B cell (primary cell): ENCODE measurements around the gene IL22RA1. TPM values are rescaled to one million over a fixed set of nuclear protein-coding genes. Genes with fewer than 3 reads are reported as not detected.

Experiments
- ATAC-seq: fragments of 200-7000 bp; cut with Tn5 transposase; one replicate; pipeline ENCODE4 v1.10.0; 2021; ENCODE audit warnings: low read depth, mild to moderate bottlenecking, moderate number of reproducible peaks, moderate library complexity
- CTCF ChIA-PET: fragments of 350-600 bp; sonication (Branson Sonifier 250); formaldehyde crosslinking; loops from one replicate; lab custom pipeline; 2021; ENCODE audit warnings: antibody characterized with exemption, inconsistent platforms; lab: Charles Lee
- POLR2A ChIA-PET: fragments of 350-600 bp; sonication (Branson Sonifier 250); formaldehyde crosslinking; loops from one replicate; lab custom pipeline; 2021; ENCODE audit warnings: antibody characterized with exemption; lab: Charles Lee
- DNase-seq: peaks from one replicate; pipeline ENCODE4 v3.0.0; 2013
- H2AFZ ChIP-seq: 2 replicates; pipeline ENCODE4 v1.6.1; 2012; ENCODE audit warnings: mild to moderate bottlenecking, low read depth, low read length; ENCODE audit not compliant: insufficient read depth, poor library complexity, severe bottlenecking
- H3K27ac ChIP-seq, 2 donors: 1 replicate in 1 of 2; 2 replicates in 1 of 2; pipeline ENCODE4 v1.5.1; 2012 to 2013; ENCODE audit warnings: low read length in 2 of 2, mild to moderate bottlenecking in 2 of 2, moderate library complexity in 1 of 2
- H3K27me3 ChIP-seq, 4 experiments: fragments of 200-600 bp in 1 of 4; sonication (generic) in 1 of 4; replicated peaks in 1 of 4; 1 replicate in 2 of 4; 2 replicates in 2 of 4; pipeline versions ENCODE4 v1.6.1 to v1.7.0; 2013 to 2016; ENCODE audit warnings: low read length in 3 of 4, mild to moderate bottlenecking in 2 of 4, mixed read lengths in 1 of 4, moderate library complexity in 1 of 4; ENCODE audit not compliant: insufficient read depth in 4 of 4, control insufficient read depth in 3 of 4; ENCODE audit errors: control extremely low read depth in 1 of 4
- H3K36me3 ChIP-seq, 2 experiments: replicated peaks in 1 of 2; 1 replicate in 1 of 2; 2 replicates in 1 of 2; pipeline versions ENCODE4 v1.6.1 to v1.7.1; 2013; ENCODE audit warnings: low read length in 1 of 2; ENCODE audit not compliant: insufficient read depth in 2 of 2, control insufficient read depth in 1 of 2; ENCODE audit errors: control extremely low read depth in 1 of 2, extremely low read depth in 1 of 2
- H3K4me1 ChIP-seq, 2 donors: fragments of 200-600 bp in 1 of 2; sonication (generic) in 1 of 2; 1 replicate in 1 of 2; 2 replicates in 1 of 2; pipeline versions ENCODE4 v1.5.1 to v1.6.1; 2013 to 2017; ENCODE audit warnings: low read length in 2 of 2; ENCODE audit not compliant: control insufficient read depth in 2 of 2, insufficient read depth in 2 of 2
- H3K4me2 ChIP-seq: replicated peaks from 2 replicates; pipeline ENCODE3; 2012; ENCODE audit warnings: mild to moderate bottlenecking, low read depth, low read length; ENCODE audit not compliant: poor library complexity, severe bottlenecking
- H3K4me3 ChIP-seq, 5 experiments: fragments of 200-600 bp in 1 of 5; sonication (generic) in 1 of 5; 1 replicate in 3 of 5; 2 replicates in 2 of 5; pipeline versions ENCODE4 v1.5.1 to v1.7.0; 2011 to 2016; ENCODE audit warnings: low read length in 4 of 5, mild to moderate bottlenecking in 4 of 5, low read depth in 2 of 5, control low read depth in 1 of 5, moderate library complexity in 1 of 5; ENCODE audit not compliant: insufficient read depth in 1 of 5; ENCODE audit errors: control extremely low read depth in 1 of 5, extremely low read depth in 1 of 5
- H3K79me2 ChIP-seq: fragments of 200-600 bp; sonication (generic); one replicate; pipeline ENCODE4 v1.6.0; 2016; ENCODE audit warnings: low read length; ENCODE audit not compliant: control insufficient read depth, insufficient read depth
- H3K9ac ChIP-seq: fragments of 200-600 bp; sonication (generic); 2 replicates; pipeline ENCODE4 v1.6.1; 2017; ENCODE audit warnings: mild to moderate bottlenecking, low read length, moderate library complexity
- H3K9me3 ChIP-seq, 3 donors: one replicate each; pipeline versions ENCODE4 v1.6.1 to v1.7.1; 2013; ENCODE audit warnings: low read length in 2 of 3; ENCODE audit not compliant: control insufficient read depth in 2 of 3, insufficient read depth in 1 of 3; ENCODE audit errors: control extremely low read depth in 1 of 3
- H4K20me1 ChIP-seq: 2 replicates; pipeline ENCODE4 v1.6.0; 2012; ENCODE audit warnings: mild to moderate bottlenecking, low read length; ENCODE audit not compliant: insufficient read depth, control insufficient read depth, poor library complexity, severe bottlenecking
- H3K27ac Mint-ChIP-seq: one replicate; pipeline ENCODE4 v1.8.0; 2021; ENCODE audit warnings: mixed read lengths
- H3K27me3 Mint-ChIP-seq: one replicate; pipeline ENCODE4 v1.8.0; 2021; ENCODE audit warnings: mixed read lengths
- H3K4me1 Mint-ChIP-seq: one replicate; pipeline ENCODE4 v1.8.0; 2021; ENCODE audit warnings: mixed read lengths
- H3K4me3 Mint-ChIP-seq: one replicate; pipeline ENCODE4 v1.8.0; 2021; ENCODE audit warnings: mixed read lengths
- H3K9me3 Mint-ChIP-seq: one replicate; pipeline ENCODE4 v1.8.0; 2022; ENCODE audit warnings: mixed read lengths; ENCODE audit not compliant: insufficient read depth
- EZH2 ChIP-seq: IDR thresholded peaks from 2 replicates; pipeline ENCODE4 v1.6.1; 2012; ENCODE audit warnings: borderline replicate concordance, low read depth, mild to moderate bottlenecking, moderate library complexity, low read length; ENCODE audit not compliant: insufficient read depth, poor library complexity, severe bottlenecking
- WGBS: methylation state at CpG from one replicate; pipeline ENCODE4 v1.1.5; 2013; ENCODE audit warnings: missing lambda C conversion rate; ENCODE audit not compliant: insufficient coverage; 5-methylcytosine and 5-hydroxymethylcytosine counted together
- intact Hi-C: fragments of 100-400 bp; cut with micrococcal nuclease; formaldehyde crosslinking; loops from one replicate; pipeline ENCODE4 v1.10.0; 2022
- polyA plus RNA-seq: library from polyadenylated mRNA; depleted of rRNA; stranded (reverse); fragments of >200 nt; gene quantifications from 2 replicates; pipeline ENCODE4 v1.2.3, GENCODE V29; 2012
- total RNA-seq, 2 donors: library from RNA; stranded (reverse); fragments of 120-200 nt in 1 of 2; gene quantifications; 1 replicate in 1 of 2; 2 replicates in 1 of 2; pipeline versions ENCODE4 v1.2.3 to v1.2.4, GENCODE V29; 2013 to 2022
- TF ChIP-seq, protein P1 (sequence below): fragments of 200-600 bp; IDR thresholded peaks from one replicate; pipeline ENCODE4 v1.8.0; 2022; ENCODE audit warnings: antibody characterized with exemption, mild to moderate bottlenecking

Gene IL22RA1
- total and polyA plus RNA-seq, 2 donors (not counting 1 experiment from before 2014, with no cell fraction given), result 0.10 TPM

DNA sequence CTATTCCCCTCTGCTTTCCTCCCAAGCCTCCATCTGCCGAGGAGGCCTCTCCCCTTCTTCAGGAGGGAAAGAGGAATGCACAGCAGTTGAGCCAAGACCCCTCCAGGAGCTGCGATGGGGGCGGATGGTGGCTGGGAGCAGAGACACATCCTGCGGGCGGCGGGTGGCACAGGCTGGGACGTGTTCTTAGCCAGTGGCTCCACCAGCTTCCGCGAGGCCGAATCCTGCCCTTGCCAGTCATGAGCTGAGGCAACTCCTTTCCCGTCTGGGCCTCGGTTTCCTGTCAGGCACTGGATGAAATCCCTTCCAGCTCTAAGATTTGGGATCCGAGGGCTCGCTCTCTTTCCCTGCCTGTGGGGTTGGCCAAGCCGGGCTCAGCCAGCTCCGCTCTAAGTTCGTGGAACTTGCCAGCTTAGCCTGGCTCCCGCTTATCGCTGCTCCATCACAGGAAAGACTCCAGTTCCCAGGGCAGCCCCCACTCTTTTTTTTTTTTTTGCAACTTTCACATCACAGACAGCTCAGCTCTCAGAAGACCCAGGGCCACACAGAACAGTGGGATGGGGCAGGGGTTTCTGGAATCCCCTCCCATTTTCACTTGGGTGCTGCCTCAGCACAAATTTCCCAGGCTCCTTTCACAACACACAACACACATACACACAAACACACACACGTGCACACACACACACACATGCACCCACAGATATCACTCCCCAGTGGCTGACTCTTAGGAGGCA, 31.5 kb downstream of the IL22RA1 start:
- CTCF ChIA-PET, result no interaction called here
- H3K9me3 ChIP-seq, result no peaks in the 10 kb centered on the region
- ATAC-seq (no peak), DNase-seq (no peak)
- Mint-ChIP-seq H3K27ac (no peak overlapping the region), H3K9me3 (no peaks in the 10 kb centered on the region), H3K4me3 (no peak overlapping the region), H3K4me1 (peaks cover 8% of the 10 kb centered on the region), H3K27me3 (peaks cover 21% of the 10 kb centered on the region)
- peaks cover 5 to 8% of the 10 kb centered on the region in 2 donors for H3K4me1 ChIP-seq
- POLR2A ChIA-PET, result no interaction called here
- intact Hi-C loops, result no loop called here
- no peaks in the 10 kb centered on the region for H3K79me2 ChIP-seq
- no peak overlapping the region for H3K27ac ChIP-seq
- H3K36me3 ChIP-seq, result no peaks in the 10 kb centered on the region
- H3K4me2 ChIP-seq, result no peak overlapping the region
- H2AFZ ChIP-seq, result no peak overlapping the region
- H3K27me3 ChIP-seq, result peaks cover 0 to 20% (median 2%) of the 10 kb centered on the region in 4 experiments
- 92% methylated on average over 19 of the region's 20 CpGs for WGBS
- no peak overlapping the region for H3K9ac ChIP-seq
- H4K20me1 ChIP-seq, result no peaks in the 10 kb centered on the region
- TF ChIP-seq EZH2, result no peak
- TF ChIP-seq, protein P1, sequence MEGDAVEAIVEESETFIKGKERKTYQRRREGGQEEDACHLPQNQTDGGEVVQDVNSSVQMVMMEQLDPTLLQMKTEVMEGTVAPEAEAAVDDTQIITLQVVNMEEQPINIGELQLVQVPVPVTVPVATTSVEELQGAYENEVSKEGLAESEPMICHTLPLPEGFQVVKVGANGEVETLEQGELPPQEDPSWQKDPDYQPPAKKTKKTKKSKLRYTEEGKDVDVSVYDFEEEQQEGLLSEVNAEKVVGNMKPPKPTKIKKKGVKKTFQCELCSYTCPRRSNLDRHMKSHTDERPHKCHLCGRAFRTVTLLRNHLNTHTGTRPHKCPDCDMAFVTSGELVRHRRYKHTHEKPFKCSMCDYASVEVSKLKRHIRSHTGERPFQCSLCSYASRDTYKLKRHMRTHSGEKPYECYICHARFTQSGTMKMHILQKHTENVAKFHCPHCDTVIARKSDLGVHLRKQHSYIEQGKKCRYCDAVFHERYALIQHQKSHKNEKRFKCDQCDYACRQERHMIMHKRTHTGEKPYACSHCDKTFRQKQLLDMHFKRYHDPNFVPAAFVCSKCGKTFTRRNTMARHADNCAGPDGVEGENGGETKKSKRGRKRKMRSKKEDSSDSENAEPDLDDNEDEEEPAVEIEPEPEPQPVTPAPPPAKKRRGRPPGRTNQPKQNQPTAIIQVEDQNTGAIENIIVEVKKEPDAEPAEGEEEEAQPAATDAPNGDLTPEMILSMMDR, result no peak
- no peak overlapping the region for H3K4me3 ChIP-seq

DNA sequence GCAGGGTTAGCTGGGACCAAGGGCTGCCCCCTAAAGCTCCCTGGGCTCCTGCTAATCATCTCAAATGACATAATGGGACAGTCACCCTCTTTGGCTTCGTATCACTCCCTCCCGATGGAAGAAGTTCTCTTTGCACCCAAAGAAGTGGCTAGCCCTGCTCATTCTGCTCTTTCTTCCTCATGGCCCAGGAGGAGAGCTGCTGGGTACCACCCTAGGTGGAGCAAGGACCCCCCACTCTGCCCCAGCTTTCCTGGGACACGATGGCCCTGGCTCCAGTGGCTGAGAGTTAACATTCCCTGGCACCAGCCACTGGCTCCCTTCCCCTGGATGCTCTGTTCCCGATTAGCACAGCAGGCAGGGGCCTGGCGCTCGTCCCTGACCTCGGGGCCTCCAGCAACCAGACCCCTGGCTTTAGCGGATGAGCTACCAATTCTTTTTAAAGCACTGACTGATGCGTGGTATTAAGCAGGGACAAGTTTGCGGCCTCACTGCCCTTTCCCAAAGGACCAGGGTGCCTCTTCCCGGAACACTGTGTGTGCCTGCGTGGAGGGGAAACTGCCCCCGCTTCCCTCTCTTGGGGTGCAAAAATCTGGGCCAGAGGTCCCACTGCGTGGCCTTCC, 32.2 kb downstream of the IL22RA1 start:
- ChIA-PET CTCF (no interaction called here), POLR2A (no interaction called here)
- no peak for ATAC-seq
- peaks cover 0 to 17% (median 2%) of the 10 kb centered on the region in 4 experiments for H3K27me3 ChIP-seq
- Mint-ChIP-seq H3K4me3 (no peak overlapping the region), H3K27me3 (peaks cover 15% of the 10 kb centered on the region), H3K27ac (no peak overlapping the region), H3K4me1 (peaks cover 8% of the 10 kb centered on the region), H3K9me3 (no peaks in the 10 kb centered on the region)
- peaks cover 5 to 8% of the 10 kb centered on the region in 2 donors for H3K4me1 ChIP-seq
- no peak overlapping the region for H3K27ac ChIP-seq
- no peaks in the 10 kb centered on the region for H3K79me2 ChIP-seq
- no peak overlapping the region for H3K4me3 ChIP-seq
- no peak overlapping the region for H3K4me2 ChIP-seq
- no peaks in the 10 kb centered on the region for H3K9me3 ChIP-seq
- intact Hi-C loops, result no loop called here
- no peak overlapping the region for H2AFZ ChIP-seq
- DNase-seq, result no peak
- WGBS, result 88% methylated on average over 14 of the region's 14 CpGs
- H3K36me3 ChIP-seq, result no peaks in the 10 kb centered on the region
- no peak for TF ChIP-seq EZH2
- TF ChIP-seq, protein P1, result no peak
- no peak overlapping the region for H3K9ac ChIP-seq
- H4K20me1 ChIP-seq, result no peaks in the 10 kb centered on the region
